ENCODE measurements around the gene PDCD11.

PDCD11 gene

DNA sequence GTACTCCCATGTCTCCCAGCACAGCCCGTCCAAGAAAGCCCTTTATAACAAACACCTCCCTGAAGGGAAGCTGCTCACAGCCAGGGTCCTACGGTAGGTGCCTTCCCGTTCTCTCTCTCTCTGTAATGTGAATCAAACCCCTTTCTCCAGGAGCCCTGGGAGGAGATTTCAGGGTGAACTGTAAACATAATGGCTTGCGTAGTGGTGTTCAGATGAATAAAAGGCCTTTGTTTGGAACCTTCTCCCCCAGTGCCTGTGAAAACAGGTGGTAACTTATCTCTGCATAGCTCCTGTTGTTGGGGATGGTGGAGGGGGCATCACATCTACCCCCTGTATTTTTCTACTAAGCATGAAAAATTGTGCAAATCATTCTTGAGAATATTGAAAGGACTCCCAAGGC, 43.4 kb downstream of the PDCD11 start:
- DNase-seq (ENCODE audit: low read depth in 1 of 2, low spot score in 1 of 2) = no peak
- TF ChIP-seq GABPA (IDR thresholded peaks at IDR 0.05; ENCODE audit: low read depth) (no peak), POLR2AphosphoS5 (IDR thresholded peaks at IDR 0.05; ENCODE audit: low read depth) (no peak), SPI1 (IDR thresholded peaks at IDR 0.05; ENCODE audit: borderline replicate concordance, low read depth) (no peak)
- TF ChIP-seq, protein P1, sequence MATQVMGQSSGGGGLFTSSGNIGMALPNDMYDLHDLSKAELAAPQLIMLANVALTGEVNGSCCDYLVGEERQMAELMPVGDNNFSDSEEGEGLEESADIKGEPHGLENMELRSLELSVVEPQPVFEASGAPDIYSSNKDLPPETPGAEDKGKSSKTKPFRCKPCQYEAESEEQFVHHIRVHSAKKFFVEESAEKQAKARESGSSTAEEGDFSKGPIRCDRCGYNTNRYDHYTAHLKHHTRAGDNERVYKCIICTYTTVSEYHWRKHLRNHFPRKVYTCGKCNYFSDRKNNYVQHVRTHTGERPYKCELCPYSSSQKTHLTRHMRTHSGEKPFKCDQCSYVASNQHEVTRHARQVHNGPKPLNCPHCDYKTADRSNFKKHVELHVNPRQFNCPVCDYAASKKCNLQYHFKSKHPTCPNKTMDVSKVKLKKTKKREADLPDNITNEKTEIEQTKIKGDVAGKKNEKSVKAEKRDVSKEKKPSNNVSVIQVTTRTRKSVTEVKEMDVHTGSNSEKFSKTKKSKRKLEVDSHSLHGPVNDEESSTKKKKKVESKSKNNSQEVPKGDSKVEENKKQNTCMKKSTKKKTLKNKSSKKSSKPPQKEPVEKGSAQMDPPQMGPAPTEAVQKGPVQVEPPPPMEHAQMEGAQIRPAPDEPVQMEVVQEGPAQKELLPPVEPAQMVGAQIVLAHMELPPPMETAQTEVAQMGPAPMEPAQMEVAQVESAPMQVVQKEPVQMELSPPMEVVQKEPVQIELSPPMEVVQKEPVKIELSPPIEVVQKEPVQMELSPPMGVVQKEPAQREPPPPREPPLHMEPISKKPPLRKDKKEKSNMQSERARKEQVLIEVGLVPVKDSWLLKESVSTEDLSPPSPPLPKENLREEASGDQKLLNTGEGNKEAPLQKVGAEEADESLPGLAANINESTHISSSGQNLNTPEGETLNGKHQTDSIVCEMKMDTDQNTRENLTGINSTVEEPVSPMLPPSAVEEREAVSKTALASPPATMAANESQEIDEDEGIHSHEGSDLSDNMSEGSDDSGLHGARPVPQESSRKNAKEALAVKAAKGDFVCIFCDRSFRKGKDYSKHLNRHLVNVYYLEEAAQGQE (IDR thresholded peaks at IDR 0.05; ENCODE audit: insufficient replicate concordance, low read depth) = no peak
- no peak overlapping the region for H3K27ac ChIP-seq (replicated peaks)
- no peak overlapping the region for H3K4me3 ChIP-seq (replicated peaks; ENCODE audit: insufficient read depth, low read length)
- no peaks in the 10 kb centered on the region for H3K27me3 ChIP-seq (ENCODE audit: insufficient read depth, poor library complexity, severe bottlenecking)

DNA sequence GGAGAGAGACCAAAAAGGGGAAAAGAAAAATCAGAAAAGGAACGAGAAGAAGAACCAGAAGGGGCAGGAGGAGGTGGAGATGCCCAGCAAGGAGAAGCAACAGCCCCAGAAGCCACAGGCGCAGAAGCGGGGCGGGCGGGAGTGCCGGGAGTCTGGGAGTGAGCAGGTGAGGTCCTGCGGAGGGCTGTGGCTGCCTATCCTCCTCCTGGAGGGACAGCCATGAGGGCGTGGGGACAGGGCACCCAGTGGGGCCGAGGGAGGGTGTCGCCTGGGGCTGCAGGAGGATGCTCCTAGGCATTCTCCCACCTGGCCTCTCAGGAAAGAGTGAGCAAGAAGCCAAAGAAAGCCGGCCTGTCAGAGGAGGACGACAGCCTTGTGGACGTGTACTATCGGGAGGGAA, 44.0 kb downstream of the PDCD11 start:
- Histone ChIP-seq H3K27ac (replicated peaks) (no peak overlapping the region), H3K4me3 (replicated peaks; ENCODE audit: insufficient read depth, low read length) (no peak overlapping the region), H3K27me3 (ENCODE audit: insufficient read depth, poor library complexity, severe bottlenecking) (no peaks in the 10 kb centered on the region)
- TF ChIP-seq, protein P1 (IDR thresholded peaks at IDR 0.05; ENCODE audit: insufficient replicate concordance, low read depth) = no peak
- TF ChIP-seq SPI1 (IDR thresholded peaks at IDR 0.05; ENCODE audit: borderline replicate concordance, low read depth) = no peak
- DNase-seq (ENCODE audit: low read depth in 1 of 2, low spot score in 1 of 2) = no peak

DNA sequence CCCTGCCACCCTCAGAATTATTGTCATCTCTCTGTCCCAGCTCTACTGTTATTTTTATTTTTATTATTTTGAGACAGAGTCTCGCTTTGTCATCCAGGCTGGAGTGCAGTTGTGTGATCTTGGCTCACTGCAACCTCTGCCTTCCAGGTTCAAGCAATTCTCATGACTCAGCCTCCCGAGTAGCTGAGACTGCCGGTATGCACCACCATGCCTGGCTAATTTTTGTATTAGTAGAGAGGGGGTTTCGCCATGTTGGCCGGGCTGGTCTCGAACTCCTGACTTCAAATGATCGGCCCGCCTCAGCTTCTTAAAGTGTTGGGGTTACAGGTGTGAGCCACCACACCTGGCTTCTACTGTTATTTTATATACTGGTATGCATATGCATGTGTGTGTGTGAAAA, 44.8 kb downstream of the PDCD11 start:
- TF ChIP-seq GABPA (IDR thresholded peaks at IDR 0.05; ENCODE audit: low read depth) (no peak), POLR2AphosphoS5 (IDR thresholded peaks at IDR 0.05; ENCODE audit: low read depth) (no peak), SPI1 (IDR thresholded peaks at IDR 0.05; ENCODE audit: borderline replicate concordance, low read depth) (no peak)
- TF ChIP-seq, protein P1 (IDR thresholded peaks at IDR 0.05; ENCODE audit: insufficient replicate concordance, low read depth) = no peak
- TF ChIP-seq, protein P2, sequence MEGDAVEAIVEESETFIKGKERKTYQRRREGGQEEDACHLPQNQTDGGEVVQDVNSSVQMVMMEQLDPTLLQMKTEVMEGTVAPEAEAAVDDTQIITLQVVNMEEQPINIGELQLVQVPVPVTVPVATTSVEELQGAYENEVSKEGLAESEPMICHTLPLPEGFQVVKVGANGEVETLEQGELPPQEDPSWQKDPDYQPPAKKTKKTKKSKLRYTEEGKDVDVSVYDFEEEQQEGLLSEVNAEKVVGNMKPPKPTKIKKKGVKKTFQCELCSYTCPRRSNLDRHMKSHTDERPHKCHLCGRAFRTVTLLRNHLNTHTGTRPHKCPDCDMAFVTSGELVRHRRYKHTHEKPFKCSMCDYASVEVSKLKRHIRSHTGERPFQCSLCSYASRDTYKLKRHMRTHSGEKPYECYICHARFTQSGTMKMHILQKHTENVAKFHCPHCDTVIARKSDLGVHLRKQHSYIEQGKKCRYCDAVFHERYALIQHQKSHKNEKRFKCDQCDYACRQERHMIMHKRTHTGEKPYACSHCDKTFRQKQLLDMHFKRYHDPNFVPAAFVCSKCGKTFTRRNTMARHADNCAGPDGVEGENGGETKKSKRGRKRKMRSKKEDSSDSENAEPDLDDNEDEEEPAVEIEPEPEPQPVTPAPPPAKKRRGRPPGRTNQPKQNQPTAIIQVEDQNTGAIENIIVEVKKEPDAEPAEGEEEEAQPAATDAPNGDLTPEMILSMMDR (IDR thresholded peaks at IDR 0.05; ENCODE audit: insufficient read depth, low read length) = no peak
- H3K27me3 ChIP-seq (ENCODE audit: insufficient read depth, poor library complexity, severe bottlenecking) = no peaks in the 10 kb centered on the region
- no peak for DNase-seq (ENCODE audit: low read depth in 1 of 2, low spot score in 1 of 2)
- H3K4me3 ChIP-seq (replicated peaks; ENCODE audit: insufficient read depth, low read length) = no peak overlapping the region
- H3K27ac ChIP-seq (replicated peaks) = no peak overlapping the region

DNA sequence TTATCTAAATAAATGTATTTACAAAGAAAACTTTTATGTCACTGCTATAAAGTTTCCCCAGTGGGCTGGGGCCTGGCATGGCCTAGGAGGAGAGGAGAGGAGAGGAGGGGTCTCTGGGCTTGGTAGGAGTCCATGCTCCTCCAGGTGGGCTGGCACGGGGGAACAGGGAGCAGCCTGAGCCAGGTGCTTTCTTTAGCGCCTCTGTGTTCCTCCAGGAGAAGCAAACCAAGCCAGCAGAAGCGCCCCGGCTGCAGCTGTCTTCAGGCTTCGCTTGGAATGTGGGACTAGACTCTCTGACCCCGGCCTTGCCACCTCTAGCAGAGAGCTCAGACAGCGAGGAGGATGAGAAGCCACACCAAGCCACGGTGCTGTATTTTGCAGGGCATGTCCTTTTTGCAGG, 45.2 kb downstream of the PDCD11 start:
- no peak for DNase-seq (ENCODE audit: low read depth in 1 of 2, low spot score in 1 of 2)
- Histone ChIP-seq H3K27ac (replicated peaks) (0 out of 2 replicates have a peak overlapping the region, but pooled peaks have one; percentile 2), H3K4me3 (replicated peaks; ENCODE audit: insufficient read depth, low read length) (no peak overlapping the region), H3K27me3 (ENCODE audit: insufficient read depth, poor library complexity, severe bottlenecking) (no peaks in the 10 kb centered on the region)
- TF ChIP-seq GABPA (IDR thresholded peaks at IDR 0.05; ENCODE audit: low read depth) = no peak
- no peak for TF ChIP-seq POLR2AphosphoS5 (IDR thresholded peaks at IDR 0.05; ENCODE audit: low read depth)
- no peak for TF ChIP-seq SPI1 (IDR thresholded peaks at IDR 0.05; ENCODE audit: borderline replicate concordance, low read depth)
- TF ChIP-seq, protein P1 (IDR thresholded peaks at IDR 0.05; ENCODE audit: insufficient replicate concordance, low read depth) = no peak
- TF ChIP-seq, protein P2 (IDR thresholded peaks at IDR 0.05; ENCODE audit: insufficient read depth, low read length) = no peak

Data from HL-60 (cell line).